ENCODE measurements around the gene MT1X. TPM values are rescaled to one million over a fixed set of nuclear protein-coding genes. Genes with fewer than 3 reads are reported as not detected.

The MT1X gene
- total RNA-seq, 1 donor from 2014 or later = 111 TPM

DNA sequence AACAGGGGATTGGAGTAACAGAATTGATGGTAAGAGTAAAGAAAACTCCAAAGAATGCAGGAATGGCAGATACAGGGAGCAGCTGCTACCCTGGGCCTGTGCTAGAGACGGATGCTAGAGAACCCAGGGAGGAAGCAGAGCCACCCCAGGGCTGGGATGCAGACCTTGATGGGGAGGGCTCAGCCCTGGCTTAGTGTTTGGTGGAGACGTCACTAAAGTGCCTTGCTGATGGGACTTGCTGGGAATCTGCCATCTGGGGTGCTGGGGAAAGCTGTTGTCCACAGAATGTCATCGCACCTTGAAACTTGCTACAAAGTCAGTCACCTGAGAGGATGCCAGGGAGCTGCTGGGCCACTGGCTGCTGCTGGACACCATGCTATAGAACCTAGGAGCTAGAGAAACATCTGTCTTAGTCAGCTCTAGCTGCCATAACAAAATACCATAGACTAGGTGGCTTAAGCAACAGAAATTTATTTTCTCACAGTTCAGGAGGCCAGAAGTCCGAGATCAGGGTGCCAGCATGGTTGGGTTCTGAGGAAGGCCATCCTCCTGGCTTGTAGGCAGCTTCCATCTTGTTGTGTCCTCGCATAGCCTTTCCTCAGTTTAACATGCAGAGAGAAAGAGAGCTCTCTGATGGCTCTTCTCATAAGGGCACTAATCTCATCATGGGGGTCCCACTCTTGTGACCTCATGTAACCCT is 15.3 kb downstream of the MT1X start:
- no peaks in the 10 kb centered on the region for H3K27me3 ChIP-seq
- no peak for DNase-seq
- H3K27ac ChIP-seq = no peak overlapping the region
- peaks cover 4% of the 10 kb centered on the region for H3K4me1 ChIP-seq
- no peak overlapping the region for H3K4me3 ChIP-seq
- intact Hi-C loops (cut with DNase I) = no loop called here
- H3K36me3 ChIP-seq = no peaks in the 10 kb centered on the region
- TF ChIP-seq, protein P1, sequence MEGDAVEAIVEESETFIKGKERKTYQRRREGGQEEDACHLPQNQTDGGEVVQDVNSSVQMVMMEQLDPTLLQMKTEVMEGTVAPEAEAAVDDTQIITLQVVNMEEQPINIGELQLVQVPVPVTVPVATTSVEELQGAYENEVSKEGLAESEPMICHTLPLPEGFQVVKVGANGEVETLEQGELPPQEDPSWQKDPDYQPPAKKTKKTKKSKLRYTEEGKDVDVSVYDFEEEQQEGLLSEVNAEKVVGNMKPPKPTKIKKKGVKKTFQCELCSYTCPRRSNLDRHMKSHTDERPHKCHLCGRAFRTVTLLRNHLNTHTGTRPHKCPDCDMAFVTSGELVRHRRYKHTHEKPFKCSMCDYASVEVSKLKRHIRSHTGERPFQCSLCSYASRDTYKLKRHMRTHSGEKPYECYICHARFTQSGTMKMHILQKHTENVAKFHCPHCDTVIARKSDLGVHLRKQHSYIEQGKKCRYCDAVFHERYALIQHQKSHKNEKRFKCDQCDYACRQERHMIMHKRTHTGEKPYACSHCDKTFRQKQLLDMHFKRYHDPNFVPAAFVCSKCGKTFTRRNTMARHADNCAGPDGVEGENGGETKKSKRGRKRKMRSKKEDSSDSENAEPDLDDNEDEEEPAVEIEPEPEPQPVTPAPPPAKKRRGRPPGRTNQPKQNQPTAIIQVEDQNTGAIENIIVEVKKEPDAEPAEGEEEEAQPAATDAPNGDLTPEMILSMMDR (IDR thresholded peaks at IDR 0.05) = no peak
- no peaks in the 10 kb centered on the region for H3K9me3 ChIP-seq
- ATAC-seq = no peak

DNA sequence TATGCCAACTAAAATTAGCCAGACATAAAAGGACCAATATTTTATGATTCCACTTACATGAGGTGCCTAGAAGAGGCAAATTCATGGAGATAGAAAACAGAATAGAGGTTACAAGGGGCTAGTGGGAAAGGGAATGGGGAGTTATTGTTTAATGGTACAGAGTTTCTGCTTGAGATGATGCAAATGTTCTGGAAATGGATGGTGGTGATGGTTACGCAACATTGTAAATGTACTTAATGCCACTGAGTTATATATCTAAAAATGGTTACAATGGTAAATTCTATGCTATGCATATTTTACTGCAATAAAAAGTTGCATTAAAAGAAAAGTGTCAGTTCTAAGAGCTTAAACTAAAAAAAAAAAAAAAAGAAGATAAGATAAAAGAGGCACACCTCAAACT is 17.9 kb downstream of the MT1X start:
- DNase-seq = no peak
- H3K36me3 ChIP-seq = no peaks in the 10 kb centered on the region
- H3K4me1 ChIP-seq = peaks cover 4% of the 10 kb centered on the region
- H3K27me3 ChIP-seq = no peaks in the 10 kb centered on the region
- no peak for ATAC-seq
- intact Hi-C loops (cut with DNase I) = loop anchor here (10.0 kb wide), 1 partner anchor 125 kb away; no protein-coding TSS in a partner anchor
- H3K4me3 ChIP-seq = no peak overlapping the region
- no peaks in the 10 kb centered on the region for H3K9me3 ChIP-seq
- TF ChIP-seq, protein P1 (IDR thresholded peaks at IDR 0.05) = no peak
- no peak overlapping the region for H3K27ac ChIP-seq

DNA sequence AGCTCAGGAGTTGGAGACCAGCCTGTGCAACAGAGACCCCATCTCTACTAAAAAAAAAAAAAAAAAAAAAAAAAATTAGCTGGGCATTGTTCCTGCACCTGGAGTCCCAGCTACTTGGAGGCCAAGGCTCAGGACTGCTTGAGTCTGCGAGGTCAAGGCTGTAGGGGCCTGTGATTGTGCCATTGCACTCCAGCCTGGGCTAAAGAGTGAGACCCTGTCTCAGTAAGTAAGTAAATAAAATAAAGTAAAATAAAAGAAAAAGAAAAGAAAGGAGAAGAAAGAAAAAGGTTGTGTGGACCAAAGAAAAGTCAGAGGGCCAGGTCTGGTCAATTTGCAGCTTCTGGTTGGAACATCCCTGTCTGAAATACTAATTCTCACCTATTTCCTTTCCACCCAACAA is 18.4 kb downstream of the MT1X start:
- Histone ChIP-seq H3K27ac (no peak overlapping the region), H3K4me3 (no peak overlapping the region), H3K9me3 (no peaks in the 10 kb centered on the region), H3K36me3 (no peaks in the 10 kb centered on the region), H3K4me1 (peaks cover 4% of the 10 kb centered on the region), H3K27me3 (no peaks in the 10 kb centered on the region)
- intact Hi-C loops (cut with DNase I) = loop anchor here (10.0 kb wide), 1 partner anchor 126 kb away; no protein-coding TSS in a partner anchor
- DNase-seq (no peak), ATAC-seq (no peak)
- TF ChIP-seq, protein P1 (IDR thresholded peaks at IDR 0.05) = no peak

DNA sequence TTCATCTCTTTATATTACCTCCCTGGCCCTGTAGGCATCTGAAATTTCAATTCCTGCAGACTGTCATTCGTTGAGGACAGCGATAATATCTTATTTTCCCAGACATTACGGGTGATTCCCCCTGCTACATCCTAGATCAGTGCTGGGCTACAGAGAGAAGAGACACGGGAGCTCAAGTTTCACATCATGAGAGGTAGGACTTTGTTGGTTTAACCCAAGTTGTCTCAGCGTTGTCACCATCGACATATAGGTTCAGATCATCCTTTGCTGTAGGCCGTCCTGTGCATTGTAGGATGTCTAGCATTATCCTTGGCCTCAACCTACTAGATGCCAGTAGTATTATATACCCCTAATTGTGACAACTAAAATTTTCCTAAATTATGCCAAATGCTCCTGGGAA is 19.3 kb downstream of the MT1X start:
- Histone ChIP-seq H3K4me3 (no peak overlapping the region), H3K27me3 (no peaks in the 10 kb centered on the region), H3K36me3 (no peaks in the 10 kb centered on the region), H3K9me3 (no peaks in the 10 kb centered on the region), H3K4me1 (peaks cover 4% of the 10 kb centered on the region), H3K27ac (no peak overlapping the region)
- ATAC-seq (no peak), DNase-seq (no peak)
- TF ChIP-seq, protein P1 (IDR thresholded peaks at IDR 0.05) = no peak
- intact Hi-C loops (cut with DNase I) = loop anchor here (10.0 kb wide), 1 partner anchor 127 kb away; no protein-coding TSS in a partner anchor

DNA sequence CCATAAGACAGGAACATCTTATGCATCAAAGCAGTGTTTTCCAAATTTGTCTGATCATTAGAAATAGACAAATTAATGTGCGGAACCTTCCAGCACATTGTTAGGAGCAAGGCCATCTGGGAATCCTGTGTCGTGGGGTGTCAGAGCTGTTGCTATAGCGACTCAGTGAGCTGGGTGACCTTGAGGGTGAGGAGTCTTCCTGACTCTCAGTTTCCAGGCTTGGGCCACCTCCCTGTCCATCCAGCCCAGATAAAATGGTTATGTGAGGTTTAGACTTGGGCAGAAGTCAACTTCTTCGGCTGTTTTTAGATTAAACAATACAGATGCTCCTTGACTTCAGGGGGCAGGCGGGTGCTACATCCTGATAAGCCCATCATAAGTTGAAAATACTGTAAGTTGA is 20.6 kb downstream of the MT1X start:
- H3K27ac ChIP-seq = no peak overlapping the region
- no peaks in the 10 kb centered on the region for H3K9me3 ChIP-seq
- intact Hi-C loops (cut with DNase I) = loop anchor here (10.0 kb wide), 1 partner anchor 128 kb away; no protein-coding TSS in a partner anchor
- TF ChIP-seq, protein P1 (IDR thresholded peaks at IDR 0.05) = no peak
- H3K4me1 ChIP-seq = peaks cover 4% of the 10 kb centered on the region
- no peaks in the 10 kb centered on the region for H3K36me3 ChIP-seq
- no peak overlapping the region for H3K4me3 ChIP-seq
- no peak for ATAC-seq
- DNase-seq = no peak
- no peaks in the 10 kb centered on the region for H3K27me3 ChIP-seq
